PC-3 (cell line): Measurements from ENCODE around the gene TTC27.

Source experiments
- EZH2 ChIP-seq: fragments of 300-600 bp; sonication (generic); IDR thresholded peaks from one replicate; pipeline ENCODE4 v1.6.1; 2017; ENCODE audit warnings: antibody characterized with exemption, mild to moderate bottlenecking, low read length; ENCODE audit not compliant: unreplicated experiment
- EZH2phosphoT487 ChIP-seq: fragments of 300-600 bp; sonication (generic); IDR thresholded peaks from 2 replicates; pipeline ENCODE4 v1.6.1; 2018; ENCODE audit warnings: mild to moderate bottlenecking, antibody characterized with exemption, low read length, borderline replicate concordance
- TF ChIP-seq, protein P1 (sequence below): fragments of 300-600 bp; sonication (generic); conservative IDR thresholded peaks from 2 replicates; pipeline ENCODE4 v1.5.1; 2017; ENCODE audit warnings: antibody characterized with exemption, low read depth, mild to moderate bottlenecking, low read length

DNA sequence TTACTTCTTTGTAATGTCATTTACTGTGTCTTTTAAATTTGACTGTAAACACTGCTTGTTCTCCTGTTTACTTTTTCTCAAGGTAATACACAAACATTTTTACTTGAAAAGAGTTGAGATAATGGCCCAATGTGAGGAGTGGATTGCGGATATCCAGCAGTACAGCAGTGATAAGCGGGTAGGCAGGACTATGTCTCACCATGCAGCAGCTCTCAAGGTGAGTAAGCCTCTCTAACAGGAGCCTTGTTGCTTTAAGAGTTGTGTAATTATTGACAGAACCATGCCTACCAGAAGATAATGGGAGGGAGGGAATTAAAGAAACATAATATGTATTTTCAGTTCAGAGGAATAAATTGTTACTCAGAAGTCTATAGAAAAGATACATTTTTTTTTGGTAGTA is 16.5 kb upstream of the TTC27 start:
- TF ChIP-seq, protein P1, sequence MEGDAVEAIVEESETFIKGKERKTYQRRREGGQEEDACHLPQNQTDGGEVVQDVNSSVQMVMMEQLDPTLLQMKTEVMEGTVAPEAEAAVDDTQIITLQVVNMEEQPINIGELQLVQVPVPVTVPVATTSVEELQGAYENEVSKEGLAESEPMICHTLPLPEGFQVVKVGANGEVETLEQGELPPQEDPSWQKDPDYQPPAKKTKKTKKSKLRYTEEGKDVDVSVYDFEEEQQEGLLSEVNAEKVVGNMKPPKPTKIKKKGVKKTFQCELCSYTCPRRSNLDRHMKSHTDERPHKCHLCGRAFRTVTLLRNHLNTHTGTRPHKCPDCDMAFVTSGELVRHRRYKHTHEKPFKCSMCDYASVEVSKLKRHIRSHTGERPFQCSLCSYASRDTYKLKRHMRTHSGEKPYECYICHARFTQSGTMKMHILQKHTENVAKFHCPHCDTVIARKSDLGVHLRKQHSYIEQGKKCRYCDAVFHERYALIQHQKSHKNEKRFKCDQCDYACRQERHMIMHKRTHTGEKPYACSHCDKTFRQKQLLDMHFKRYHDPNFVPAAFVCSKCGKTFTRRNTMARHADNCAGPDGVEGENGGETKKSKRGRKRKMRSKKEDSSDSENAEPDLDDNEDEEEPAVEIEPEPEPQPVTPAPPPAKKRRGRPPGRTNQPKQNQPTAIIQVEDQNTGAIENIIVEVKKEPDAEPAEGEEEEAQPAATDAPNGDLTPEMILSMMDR, result no peak
- TF ChIP-seq EZH2 (no peak), EZH2phosphoT487 (no peak)
